Tracheal epithelial cell (primary cell): Measurements from ENCODE around the gene AK8. TPM values are rescaled to one million over a fixed set of nuclear protein-coding genes. Genes with fewer than 3 reads are reported as not detected.

ENCODE experiments used
- total RNA-seq: library from RNA; depleted of rRNA; stranded (reverse); fragments of >200 nt; gene quantifications from 2 replicates; pipeline ENCODE4 v1.2.1, GENCODE V29; 2014

Gene AK8, protein sequence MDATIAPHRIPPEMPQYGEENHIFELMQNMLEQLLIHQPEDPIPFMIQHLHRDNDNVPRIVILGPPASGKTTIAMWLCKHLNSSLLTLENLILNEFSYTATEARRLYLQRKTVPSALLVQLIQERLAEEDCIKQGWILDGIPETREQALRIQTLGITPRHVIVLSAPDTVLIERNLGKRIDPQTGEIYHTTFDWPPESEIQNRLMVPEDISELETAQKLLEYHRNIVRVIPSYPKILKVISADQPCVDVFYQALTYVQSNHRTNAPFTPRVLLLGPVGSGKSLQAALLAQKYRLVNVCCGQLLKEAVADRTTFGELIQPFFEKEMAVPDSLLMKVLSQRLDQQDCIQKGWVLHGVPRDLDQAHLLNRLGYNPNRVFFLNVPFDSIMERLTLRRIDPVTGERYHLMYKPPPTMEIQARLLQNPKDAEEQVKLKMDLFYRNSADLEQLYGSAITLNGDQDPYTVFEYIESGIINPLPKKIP
- 0.48 TPM in 1 of 2 replicates, not detected in the other for total RNA-seq

DNA sequence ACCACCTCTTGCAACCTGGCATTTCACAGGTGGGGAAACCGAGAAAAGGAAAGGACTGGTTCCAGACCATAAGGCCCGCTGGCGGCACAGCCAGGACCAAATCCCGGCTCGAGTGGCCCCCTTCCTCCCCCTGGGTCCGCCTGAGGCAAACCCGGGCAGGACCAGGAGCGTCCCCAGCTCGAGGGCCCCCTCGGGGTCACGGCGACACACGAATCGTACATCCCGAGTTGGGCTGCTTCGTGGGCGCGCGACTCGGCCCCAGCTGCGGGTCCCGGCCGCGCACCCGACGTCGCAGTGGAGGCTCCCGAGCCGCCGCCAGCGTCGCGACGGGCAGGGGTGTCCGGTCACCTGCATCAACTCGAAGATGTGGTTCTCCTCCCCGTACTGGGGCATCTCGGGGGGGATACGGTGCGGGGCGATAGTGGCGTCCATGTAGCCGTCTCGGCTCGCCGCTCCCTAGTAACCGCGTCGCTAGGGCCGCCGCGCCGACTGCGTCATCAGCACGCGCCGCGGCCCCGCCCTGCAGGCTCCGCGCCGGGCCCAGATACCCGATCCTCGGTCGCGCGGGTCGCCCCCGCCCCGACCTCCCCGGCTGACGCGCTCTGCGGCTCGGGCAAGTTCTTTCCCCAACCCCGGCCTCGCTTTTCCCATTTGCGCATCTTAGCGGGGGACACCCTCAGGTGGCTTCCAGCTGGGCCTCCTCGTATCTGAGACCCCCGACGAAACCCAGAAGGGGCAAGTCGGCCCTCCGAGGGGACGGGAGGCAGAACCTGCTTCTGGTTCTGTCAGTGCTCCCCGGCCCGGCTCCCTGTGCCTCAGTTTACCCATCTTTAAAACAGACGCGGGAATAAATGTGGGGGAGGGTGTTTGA, at the start of gene AK8:
Gene AK8, minus strand, starts transcription at position 461 of the 871 bp plus-strand sequence. Its CDS starts 29 bp downstream, at position 432.

DNA sequence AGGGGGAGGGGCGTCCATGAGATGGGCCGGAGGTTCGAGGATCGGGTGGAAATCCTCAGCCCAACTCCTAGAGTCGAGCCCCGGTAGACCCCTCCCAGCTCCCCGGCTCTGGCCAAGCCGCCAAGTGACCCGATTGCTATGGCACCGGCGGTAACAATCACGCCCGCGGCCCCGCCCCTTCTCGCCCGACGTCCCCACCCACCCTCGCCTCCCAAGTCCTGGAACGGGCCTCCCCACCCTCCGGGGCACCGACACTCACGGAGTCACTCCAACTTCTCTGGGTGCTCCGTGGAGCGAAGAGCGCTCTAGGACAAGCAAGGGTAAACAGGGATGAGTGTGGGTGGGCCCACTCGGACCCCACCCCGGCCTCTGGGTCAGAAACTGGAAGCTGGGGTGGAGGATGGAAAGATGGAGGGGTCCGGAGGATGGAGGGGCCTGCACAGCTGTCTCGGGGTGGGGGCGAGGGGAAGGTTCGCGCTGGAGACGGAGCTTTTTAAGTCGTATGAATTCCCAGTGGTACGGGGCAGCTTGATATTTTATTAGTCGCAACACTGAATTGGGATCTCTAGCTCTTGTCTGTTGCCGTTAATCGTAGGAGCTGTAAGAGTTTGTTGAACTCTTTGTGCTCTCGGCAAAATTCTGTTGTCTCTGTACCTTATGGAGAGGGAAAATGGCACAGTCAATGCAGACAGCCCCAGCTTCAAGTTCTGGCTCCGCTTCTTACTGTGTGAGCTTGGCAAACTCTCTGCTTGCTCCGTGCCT, 792 bp upstream of the AK8 start, which contains the start of gene SPACA9:
Gene SPACA9, plus strand, starts transcription at position 204 of the 762 bp plus-strand sequence. CDS start 5,050 bp downstream, outside the sequence.

Other genes starting within 250 kb of the AK8 start
- 13.7 and 15.3 TPM in 2 replicates for gene DDX31, start 208.3 kb downstream of the AK8 start, total RNA-seq
- 10.1 and 10.9 TPM in 2 replicates for gene GTF3C4, start 207.8 kb downstream of the AK8 start, total RNA-seq
- 0.72 and 1.1 TPM in 2 replicates for gene SPACA9, start 614 bp upstream of the AK8 start, total RNA-seq
- gene TSC1, start 66.3 kb upstream of the AK8 start, total RNA-seq, result 19.2 and 20.0 TPM in 2 replicates
- not detected in 2 replicates for gene GFI1B, start 100.4 kb upstream of the AK8 start, total RNA-seq
- 24.9 and 33.7 TPM in 2 replicates for gene GTF3C5, start 152.7 kb upstream of the AK8 start, total RNA-seq
- 0.48 and 0.64 TPM in 2 replicates for gene CEL, start 183.7 kb upstream of the AK8 start, total RNA-seq
- 31.3 and 35.0 TPM in 2 replicates for gene RALGDS, start 243.0 kb upstream of the AK8 start, total RNA-seq